ENCODE results near the gene ZNF771. TPM values are rescaled to one million over a fixed set of nuclear protein-coding genes. Genes with fewer than 3 reads are reported as not detected.

ZNF771 gene
- total and polyA plus RNA-seq, 9 of the 15 experiments (the other 6 are each of a cell fraction or from before 2014, with no cell fraction given): 1.5 to 12.6 (median 4.4) TPM

DNA sequence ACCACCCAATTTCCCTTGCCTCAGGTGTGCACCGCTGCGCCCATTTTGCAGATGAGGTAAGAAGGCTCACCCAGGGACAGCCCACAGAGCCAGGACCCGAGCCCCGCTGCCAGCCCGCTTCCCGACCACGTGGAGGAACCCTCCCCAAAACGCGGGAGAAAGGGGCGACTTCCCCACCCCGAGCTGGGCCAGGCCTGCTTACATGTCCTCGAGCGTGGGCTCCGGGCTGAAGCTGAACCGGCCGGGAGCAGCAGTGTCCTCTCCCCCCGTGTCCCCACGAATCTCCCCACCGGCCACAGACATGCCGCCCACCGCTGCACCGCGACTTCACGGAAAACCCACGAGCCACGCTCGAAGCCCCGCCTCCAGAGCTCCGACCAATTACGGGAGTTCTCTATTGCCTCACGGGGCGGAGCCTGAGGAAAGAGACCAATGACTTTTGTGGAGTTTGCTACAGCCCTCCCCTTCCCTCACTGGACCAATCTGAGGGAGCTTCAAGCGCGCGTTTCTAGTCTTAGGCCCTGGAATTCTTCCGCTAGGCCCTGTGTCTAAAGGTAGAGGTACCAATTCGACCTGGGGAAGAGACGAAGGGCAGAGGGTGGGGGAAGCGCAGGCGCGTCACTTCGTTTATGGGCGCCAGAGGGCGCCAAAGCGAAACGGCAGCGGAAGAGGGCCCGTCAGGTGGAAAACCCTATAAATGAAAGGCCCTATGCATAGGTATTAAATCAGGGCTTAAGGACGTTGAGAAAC lies 22.4 kb downstream of the ZNF771 start, which contains the start of gene DCTPP1 (continued):
- TF ChIP-seq, protein P1, sequence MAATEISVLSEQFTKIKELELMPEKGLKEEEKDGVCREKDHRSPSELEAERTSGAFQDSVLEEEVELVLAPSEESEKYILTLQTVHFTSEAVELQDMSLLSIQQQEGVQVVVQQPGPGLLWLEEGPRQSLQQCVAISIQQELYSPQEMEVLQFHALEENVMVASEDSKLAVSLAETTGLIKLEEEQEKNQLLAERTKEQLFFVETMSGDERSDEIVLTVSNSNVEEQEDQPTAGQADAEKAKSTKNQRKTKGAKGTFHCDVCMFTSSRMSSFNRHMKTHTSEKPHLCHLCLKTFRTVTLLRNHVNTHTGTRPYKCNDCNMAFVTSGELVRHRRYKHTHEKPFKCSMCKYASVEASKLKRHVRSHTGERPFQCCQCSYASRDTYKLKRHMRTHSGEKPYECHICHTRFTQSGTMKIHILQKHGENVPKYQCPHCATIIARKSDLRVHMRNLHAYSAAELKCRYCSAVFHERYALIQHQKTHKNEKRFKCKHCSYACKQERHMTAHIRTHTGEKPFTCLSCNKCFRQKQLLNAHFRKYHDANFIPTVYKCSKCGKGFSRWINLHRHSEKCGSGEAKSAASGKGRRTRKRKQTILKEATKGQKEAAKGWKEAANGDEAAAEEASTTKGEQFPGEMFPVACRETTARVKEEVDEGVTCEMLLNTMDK (IDR thresholded peaks at IDR 0.05; ENCODE audit: borderline replicate concordance, insufficient read depth, low read depth, low read length, poor library complexity, severe bottlenecking): peak; percentile 58
- TF ChIP-seq, protein P2, sequence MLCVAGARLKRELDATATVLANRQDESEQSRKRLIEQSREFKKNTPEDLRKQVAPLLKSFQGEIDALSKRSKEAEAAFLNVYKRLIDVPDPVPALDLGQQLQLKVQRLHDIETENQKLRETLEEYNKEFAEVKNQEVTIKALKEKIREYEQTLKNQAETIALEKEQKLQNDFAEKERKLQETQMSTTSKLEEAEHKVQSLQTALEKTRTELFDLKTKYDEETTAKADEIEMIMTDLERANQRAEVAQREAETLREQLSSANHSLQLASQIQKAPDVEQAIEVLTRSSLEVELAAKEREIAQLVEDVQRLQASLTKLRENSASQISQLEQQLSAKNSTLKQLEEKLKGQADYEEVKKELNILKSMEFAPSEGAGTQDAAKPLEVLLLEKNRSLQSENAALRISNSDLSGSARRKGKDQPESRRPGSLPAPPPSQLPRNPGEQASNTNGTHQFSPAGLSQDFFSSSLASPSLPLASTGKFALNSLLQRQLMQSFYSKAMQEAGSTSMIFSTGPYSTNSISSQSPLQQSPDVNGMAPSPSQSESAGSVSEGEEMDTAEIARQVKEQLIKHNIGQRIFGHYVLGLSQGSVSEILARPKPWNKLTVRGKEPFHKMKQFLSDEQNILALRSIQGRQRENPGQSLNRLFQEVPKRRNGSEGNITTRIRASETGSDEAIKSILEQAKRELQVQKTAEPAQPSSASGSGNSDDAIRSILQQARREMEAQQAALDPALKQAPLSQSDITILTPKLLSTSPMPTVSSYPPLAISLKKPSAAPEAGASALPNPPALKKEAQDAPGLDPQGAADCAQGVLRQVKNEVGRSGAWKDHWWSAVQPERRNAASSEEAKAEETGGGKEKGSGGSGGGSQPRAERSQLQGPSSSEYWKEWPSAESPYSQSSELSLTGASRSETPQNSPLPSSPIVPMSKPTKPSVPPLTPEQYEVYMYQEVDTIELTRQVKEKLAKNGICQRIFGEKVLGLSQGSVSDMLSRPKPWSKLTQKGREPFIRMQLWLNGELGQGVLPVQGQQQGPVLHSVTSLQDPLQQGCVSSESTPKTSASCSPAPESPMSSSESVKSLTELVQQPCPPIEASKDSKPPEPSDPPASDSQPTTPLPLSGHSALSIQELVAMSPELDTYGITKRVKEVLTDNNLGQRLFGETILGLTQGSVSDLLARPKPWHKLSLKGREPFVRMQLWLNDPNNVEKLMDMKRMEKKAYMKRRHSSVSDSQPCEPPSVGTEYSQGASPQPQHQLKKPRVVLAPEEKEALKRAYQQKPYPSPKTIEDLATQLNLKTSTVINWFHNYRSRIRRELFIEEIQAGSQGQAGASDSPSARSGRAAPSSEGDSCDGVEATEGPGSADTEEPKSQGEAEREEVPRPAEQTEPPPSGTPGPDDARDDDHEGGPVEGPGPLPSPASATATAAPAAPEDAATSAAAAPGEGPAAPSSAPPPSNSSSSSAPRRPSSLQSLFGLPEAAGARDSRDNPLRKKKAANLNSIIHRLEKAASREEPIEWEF (CRISPR knock-in tag; IDR thresholded peaks at IDR 0.05): no peak
- TF ChIP-seq ERF (CRISPR knock-in tag; IDR thresholded peaks at IDR 0.05): no peak
- no peak for TF ChIP-seq BRD4 (IDR thresholded peaks at IDR 0.05)
- TF ChIP-seq, protein P3, sequence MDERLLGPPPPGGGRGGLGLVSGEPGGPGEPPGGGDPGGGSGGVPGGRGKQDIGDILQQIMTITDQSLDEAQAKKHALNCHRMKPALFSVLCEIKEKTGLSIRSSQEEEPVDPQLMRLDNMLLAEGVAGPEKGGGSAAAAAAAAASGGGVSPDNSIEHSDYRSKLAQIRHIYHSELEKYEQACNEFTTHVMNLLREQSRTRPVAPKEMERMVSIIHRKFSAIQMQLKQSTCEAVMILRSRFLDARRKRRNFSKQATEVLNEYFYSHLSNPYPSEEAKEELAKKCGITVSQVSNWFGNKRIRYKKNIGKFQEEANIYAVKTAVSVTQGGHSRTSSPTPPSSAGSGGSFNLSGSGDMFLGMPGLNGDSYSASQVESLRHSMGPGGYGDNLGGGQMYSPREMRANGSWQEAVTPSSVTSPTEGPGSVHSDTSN (CRISPR knock-in tag; IDR thresholded peaks at IDR 0.05; ENCODE audit: low read depth): no peak
- TF ChIP-seq, protein P3 (tag; conservative IDR thresholded peaks at IDR 0.05; ENCODE audit: low read depth): no peak
- TF ChIP-seq, protein P4, sequence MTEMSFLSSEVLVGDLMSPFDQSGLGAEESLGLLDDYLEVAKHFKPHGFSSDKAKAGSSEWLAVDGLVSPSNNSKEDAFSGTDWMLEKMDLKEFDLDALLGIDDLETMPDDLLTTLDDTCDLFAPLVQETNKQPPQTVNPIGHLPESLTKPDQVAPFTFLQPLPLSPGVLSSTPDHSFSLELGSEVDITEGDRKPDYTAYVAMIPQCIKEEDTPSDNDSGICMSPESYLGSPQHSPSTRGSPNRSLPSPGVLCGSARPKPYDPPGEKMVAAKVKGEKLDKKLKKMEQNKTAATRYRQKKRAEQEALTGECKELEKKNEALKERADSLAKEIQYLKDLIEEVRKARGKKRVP (CRISPR knock-in tag; IDR thresholded peaks at IDR 0.05): 0 out of 2 replicates have a peak, but pooled peaks have one; percentile 46
- TF ChIP-seq NR2F6 (CRISPR knock-in tag; IDR thresholded peaks at IDR 0.05): no peak
- TF ChIP-seq FOXA3 (CRISPR knock-in tag; conservative IDR thresholded peaks at IDR 0.05 in 1 of 2, IDR thresholded peaks at IDR 0.05 in 1 of 2): peak in 1 of 2 experiments; percentile 58; a peak in 2 of 4 replicates
- TF ChIP-seq ATF7 (IDR thresholded peaks at IDR 0.05): peak; percentile 94
- peak; percentile 71 for TF ChIP-seq ETV1 (tag; conservative IDR thresholded peaks at IDR 0.05; ENCODE audit: low read depth)
- no peak for TF ChIP-seq MAFG (tag; conservative IDR thresholded peaks at IDR 0.05)
- no peak for TF ChIP-seq FOXA1 (IDR thresholded peaks at IDR 0.05; ENCODE audit: borderline replicate concordance)
- TF ChIP-seq CC2D1A (IDR thresholded peaks at IDR 0.05): no peak
- TF ChIP-seq ZNF232 (CRISPR knock-in tag; IDR thresholded peaks at IDR 0.05): no peak
- TF ChIP-seq NRF1 (conservative IDR thresholded peaks at IDR 0.05 in 1 of 2, IDR thresholded peaks at IDR 0.05 in 1 of 2): peak; percentile 89 to 91
- peak in 1 of 2 experiments; percentile 97; a peak in 2 of 4 replicates for TF ChIP-seq HDAC1 (IDR thresholded peaks at IDR 0.05)

Measured in K562 (cell line).